Body of pancreas (tissue), 4 donors: ENCODE results near the gene CCL28.

ENCODE experiments used
- CTCF ChIP-seq, 7 experiments: fragments of 450-650 bp in 4 of 7; fragments of 200-600 bp in 3 of 7; sonication (generic) in 3 of 7; IDR thresholded peaks; one replicate each; pipeline ENCODE4 v1.5.1; 2016 to 2019; ENCODE audit warnings: antibody characterized with exemption in 7 of 7
- POLR2A ChIP-seq, 3 donors: fragments of 450-650 bp; IDR thresholded peaks; one replicate each; pipeline ENCODE4 v1.6.1; 2016; ENCODE audit warnings: antibody characterized with exemption in 3 of 3, mild to moderate bottlenecking in 2 of 3

GRCh38 chr5:43348207-43348606 lies 64.0 kb downstream of the CCL28 start:
- TF ChIP-seq CTCF (IDR thresholded peaks at IDR 0.05) (no peak), POLR2A (IDR thresholded peaks at IDR 0.05) (no peak)
